HepG2 (cell line): ENCODE results near the gene TELO2. TPM values are rescaled to one million over a fixed set of nuclear protein-coding genes. Genes with fewer than 3 reads are reported as not detected.

Experiments used
- AHDC1 ChIP-seq: sonication (generic); formaldehyde crosslinking; IDR thresholded peaks from 2 replicates; pipeline ENCODE4 v1.5.1; 2020; ENCODE audit warnings: mild to moderate bottlenecking, missing genetic modification reagents, borderline replicate concordance
- CEBPB ChIP-seq: IDR thresholded peaks from 2 replicates; pipeline ENCODE4 v1.6.1; 2011; ENCODE audit warnings: low read depth, low read length, improper control_type of control experiment, borderline replicate concordance
- HHEX ChIP-seq: IDR thresholded peaks from 2 replicates; pipeline ENCODE4 v1.6.1; 2016; ENCODE audit warnings: control low read depth
- HMGXB3 ChIP-seq: sonication (generic); formaldehyde crosslinking; IDR thresholded peaks from 2 replicates; pipeline ENCODE4 v1.4.0; 2020; ENCODE audit warnings: missing genetic modification reagents, borderline replicate concordance
- RAD21 ChIP-seq: fragments of 450-650 bp; formaldehyde crosslinking; IDR thresholded peaks from 2 replicates; pipeline ENCODE4 v1.5.0; 2020; ENCODE audit warnings: mild to moderate bottlenecking
- SMC3 ChIP-seq: IDR thresholded peaks from 2 replicates; pipeline ENCODE4 v1.6.1; 2011; ENCODE audit warnings: low read length, improper control_type of control experiment
- STAT5B ChIP-seq: sonication (generic); formaldehyde crosslinking; IDR thresholded peaks from 2 replicates; pipeline ENCODE4 v1.4.0; 2020; ENCODE audit warnings: missing genetic modification reagents
- ZFP37 ChIP-seq: sonication (generic); formaldehyde crosslinking; IDR thresholded peaks from 2 replicates; pipeline ENCODE4 v1.4.0; 2020; ENCODE audit warnings: missing genetic modification reagents, borderline replicate concordance
- ZMAT5 ChIP-seq: sonication (generic); formaldehyde crosslinking; IDR thresholded peaks from 2 replicates; pipeline ENCODE4 v1.5.0; 2020; ENCODE audit warnings: mild to moderate bottlenecking, low read depth, missing genetic modification reagents, borderline replicate concordance
- ZNF331 ChIP-seq: sonication (generic); formaldehyde crosslinking; IDR thresholded peaks from 2 replicates; pipeline ENCODE4 v1.4.0; 2020; ENCODE audit warnings: missing genetic modification reagents
- ZNF704 ChIP-seq: sonication (generic); formaldehyde crosslinking; IDR thresholded peaks from 2 replicates; pipeline ENCODE4 v1.8.1; 2023; ENCODE audit warnings: mild to moderate bottlenecking, inconsistent platforms, moderate library complexity, missing genetic modification reagents, borderline replicate concordance
- ZNF713 ChIP-seq: sonication (generic); formaldehyde crosslinking; IDR thresholded peaks from 2 replicates; pipeline ENCODE4 v1.4.0; 2020; ENCODE audit warnings: mild to moderate bottlenecking, missing genetic modification reagents
- ZNF770 ChIP-seq: sonication (generic); formaldehyde crosslinking; IDR thresholded peaks from 2 replicates; pipeline ENCODE4 v1.5.0; 2020; ENCODE audit warnings: mild to moderate bottlenecking, missing genetic modification reagents
- polyA plus RNA-seq, 8 experiments: library from polyadenylated mRNA; depleted of rRNA in 3 of 8; stranded (reverse) in 7 of 8; unstranded in 1 of 8; fragments of >200 nt; fragmentation: Illumina TruSeq in 4 of 8; extraction: Trizol in 4 of 8; gene quantifications; 2 replicates each; pipeline versions ENCODE4 v1.2.1 to v1.2.3, GENCODE V29; 2011 to 2016; ENCODE audit warnings: low read depth in 4 of 8, missing spikeins in 1 of 8, mixed read lengths in 1 of 8; ENCODE audit not compliant: insufficient read depth in 1 of 8
- total RNA-seq, 5 experiments: library from RNA; depleted of rRNA; stranded (reverse); fragments of >200 nt; fragmentation: Illumina TruSeq; extraction: Trizol; gene quantifications; 2 replicates each; pipeline ENCODE4 v1.2.3, GENCODE V29; 2016; ENCODE audit warnings: low read depth in 1 of 5
- TF ChIP-seq, protein P1 (sequence below): sonication (generic); formaldehyde crosslinking; conservative IDR thresholded peaks from 2 replicates; pipeline ENCODE4 v1.4.0; 2020; ENCODE audit warnings: missing genetic modification reagents

Gene TELO2
- total and polyA plus RNA-seq, 2 of the 13 experiments (the other 11 are each of a cell fraction or from before 2014, with no cell fraction given) = 10.1 to 17.9 TPM

GRCh38 chr16:1494129-1494640 lies 1.0 kb downstream of the TELO2 start (continued):
- TF ChIP-seq AHDC1 (CRISPR knock-in tag) (no peak), STAT5B (CRISPR knock-in tag) (no peak), RAD21 (CRISPR knock-in tag) (peak; percentile 79), ZMAT5 (no peak), SMC3 (peak; percentile 3; the same call in 1 of the 2 replicates), ZNF331 (CRISPR knock-in tag) (peak; percentile 22; the same call in 1 of the 2 replicates), ZNF713 (CRISPR knock-in tag) (no peak), HMGXB3 (no peak), HHEX (CRISPR knock-in tag) (no peak), ZNF770 (CRISPR knock-in tag) (no peak), ZNF704 (CRISPR knock-in tag) (no peak), CEBPB (no peak), ZFP37 (CRISPR knock-in tag) (no peak)
- TF ChIP-seq, protein P1, sequence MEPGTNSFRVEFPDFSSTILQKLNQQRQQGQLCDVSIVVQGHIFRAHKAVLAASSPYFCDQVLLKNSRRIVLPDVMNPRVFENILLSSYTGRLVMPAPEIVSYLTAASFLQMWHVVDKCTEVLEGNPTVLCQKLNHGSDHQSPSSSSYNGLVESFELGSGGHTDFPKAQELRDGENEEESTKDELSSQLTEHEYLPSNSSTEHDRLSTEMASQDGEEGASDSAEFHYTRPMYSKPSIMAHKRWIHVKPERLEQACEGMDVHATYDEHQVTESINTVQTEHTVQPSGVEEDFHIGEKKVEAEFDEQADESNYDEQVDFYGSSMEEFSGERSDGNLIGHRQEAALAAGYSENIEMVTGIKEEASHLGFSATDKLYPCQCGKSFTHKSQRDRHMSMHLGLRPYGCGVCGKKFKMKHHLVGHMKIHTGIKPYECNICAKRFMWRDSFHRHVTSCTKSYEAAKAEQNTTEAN (CRISPR knock-in tag) = no peak
